AG10803 (cell line): Measurements from ENCODE around the gene BSPRY.
A peak's percentile ranks its signal among the peaks of the same experiment; 100 is the strongest.
"Not testable (repeated sequence)": the region's sequence is repeated elsewhere in the genome, so short reads cannot be mapped to it uniquely, and the experiment has no call there.

Experiments used
- DNase-seq: peaks from one replicate; pipeline ENCODE4 v3.0.0; 2010; ENCODE audit warnings: low read depth
- H3K4me3 ChIP-seq: 2 replicates; pipeline ENCODE4 v1.5.1; 2011; ENCODE audit warnings: mild to moderate bottlenecking, low read length, control low read depth
- TF ChIP-seq, protein P1 (sequence below): conservative IDR thresholded peaks from 2 replicates; pipeline ENCODE4 v1.5.1; 2011; ENCODE audit warnings: mild to moderate bottlenecking, low read length, control low read depth, inconsistent platforms

Gene BSPRY

DNA sequence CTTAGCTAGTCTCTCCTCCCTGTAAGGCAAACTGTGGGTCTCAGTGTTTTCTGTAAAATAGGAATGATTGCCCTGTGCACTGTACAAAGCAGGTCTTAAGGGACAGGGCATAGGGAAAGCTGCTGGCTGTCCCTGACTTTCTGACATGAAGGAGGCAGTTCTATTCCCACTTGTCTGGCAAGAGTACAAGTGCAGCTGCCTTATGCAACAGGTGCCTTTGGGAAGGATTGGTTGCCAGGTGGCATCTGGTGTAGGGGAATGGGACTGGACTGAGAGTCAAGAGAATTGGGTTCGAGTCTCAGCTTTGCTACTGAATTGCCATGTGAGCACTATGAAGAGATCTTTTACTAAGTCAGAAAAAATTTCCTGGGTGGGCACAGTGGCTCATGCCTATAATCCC is 10.0 kb downstream of the BSPRY start:
- no peak for DNase-seq
- no peak overlapping the region for H3K4me3 ChIP-seq
- TF ChIP-seq, protein P1, sequence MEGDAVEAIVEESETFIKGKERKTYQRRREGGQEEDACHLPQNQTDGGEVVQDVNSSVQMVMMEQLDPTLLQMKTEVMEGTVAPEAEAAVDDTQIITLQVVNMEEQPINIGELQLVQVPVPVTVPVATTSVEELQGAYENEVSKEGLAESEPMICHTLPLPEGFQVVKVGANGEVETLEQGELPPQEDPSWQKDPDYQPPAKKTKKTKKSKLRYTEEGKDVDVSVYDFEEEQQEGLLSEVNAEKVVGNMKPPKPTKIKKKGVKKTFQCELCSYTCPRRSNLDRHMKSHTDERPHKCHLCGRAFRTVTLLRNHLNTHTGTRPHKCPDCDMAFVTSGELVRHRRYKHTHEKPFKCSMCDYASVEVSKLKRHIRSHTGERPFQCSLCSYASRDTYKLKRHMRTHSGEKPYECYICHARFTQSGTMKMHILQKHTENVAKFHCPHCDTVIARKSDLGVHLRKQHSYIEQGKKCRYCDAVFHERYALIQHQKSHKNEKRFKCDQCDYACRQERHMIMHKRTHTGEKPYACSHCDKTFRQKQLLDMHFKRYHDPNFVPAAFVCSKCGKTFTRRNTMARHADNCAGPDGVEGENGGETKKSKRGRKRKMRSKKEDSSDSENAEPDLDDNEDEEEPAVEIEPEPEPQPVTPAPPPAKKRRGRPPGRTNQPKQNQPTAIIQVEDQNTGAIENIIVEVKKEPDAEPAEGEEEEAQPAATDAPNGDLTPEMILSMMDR, result no peak

- TF ChIP-seq, protein P1, result no peak
- DNase-seq, result no peak
- no peak overlapping the region for H3K4me3 ChIP-seq
Measured at GRCh38 chr9:113360242-113360842, 11.0 kb downstream of the BSPRY start.

DNA sequence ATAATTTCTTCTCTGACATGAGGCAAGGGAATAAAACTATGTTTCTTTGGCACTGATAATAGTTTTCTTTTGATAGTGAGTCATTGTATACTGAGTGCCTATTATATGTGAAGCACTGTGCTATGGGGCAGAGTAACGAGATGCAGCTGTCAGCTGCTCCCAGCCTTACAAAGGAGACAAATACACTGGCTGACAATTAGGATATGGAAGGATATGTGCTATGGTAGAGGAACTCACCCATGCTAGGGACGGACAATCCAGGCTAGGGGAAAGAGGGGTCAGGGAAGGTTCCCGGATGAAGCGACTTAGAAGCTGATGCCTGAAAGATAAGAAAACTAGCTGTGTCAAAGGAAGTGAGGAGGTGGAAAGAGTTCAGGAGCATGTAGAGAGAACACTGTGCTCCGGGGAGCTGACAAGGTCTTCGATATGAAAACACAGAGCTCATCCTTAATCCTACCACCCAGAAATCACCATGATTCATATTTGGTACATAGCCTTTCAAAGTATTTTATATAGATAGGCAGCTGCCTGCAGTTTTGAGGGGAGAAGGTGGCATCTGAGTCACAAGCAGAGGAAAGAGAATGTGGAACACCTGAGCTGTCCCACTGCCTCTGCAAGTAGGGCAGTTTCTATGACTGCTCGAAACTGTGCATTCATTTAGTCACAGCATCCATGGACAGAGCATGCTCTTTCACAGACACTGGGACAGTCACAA is 12.1 kb downstream of the BSPRY start:
- no peak overlapping the region for H3K4me3 ChIP-seq
- TF ChIP-seq, protein P1, result no peak
- DNase-seq, result peak; percentile 51

GRCh38 chr9:113363336-113363735 is 14.0 kb downstream of the BSPRY start:
- TF ChIP-seq, protein P1, result no peak
- H3K4me3 ChIP-seq, result no peak overlapping the region
- DNase-seq, result no peak

DNA sequence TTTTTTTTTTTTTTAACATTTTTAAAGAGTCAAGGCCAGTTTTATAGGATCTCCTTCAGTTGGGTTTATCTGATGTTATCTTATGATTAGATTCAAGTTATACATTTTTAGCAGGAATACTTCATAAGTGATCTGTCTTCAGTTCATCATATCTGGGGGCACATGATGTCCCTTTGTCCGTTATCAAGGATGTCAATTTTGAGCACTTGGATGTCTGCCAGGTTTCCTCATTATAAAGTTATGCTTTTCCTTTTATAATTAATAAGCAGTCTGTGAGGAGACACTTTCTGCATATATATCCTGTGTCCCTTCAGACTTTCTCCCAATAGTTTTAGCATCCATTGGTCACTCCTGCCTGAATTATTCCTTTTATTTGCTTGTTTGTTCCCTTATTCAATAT is 15.6 kb downstream of the BSPRY start:
- TF ChIP-seq, protein P1, result no peak
- no peak overlapping the region for H3K4me3 ChIP-seq
- DNase-seq, result no peak

DNA sequence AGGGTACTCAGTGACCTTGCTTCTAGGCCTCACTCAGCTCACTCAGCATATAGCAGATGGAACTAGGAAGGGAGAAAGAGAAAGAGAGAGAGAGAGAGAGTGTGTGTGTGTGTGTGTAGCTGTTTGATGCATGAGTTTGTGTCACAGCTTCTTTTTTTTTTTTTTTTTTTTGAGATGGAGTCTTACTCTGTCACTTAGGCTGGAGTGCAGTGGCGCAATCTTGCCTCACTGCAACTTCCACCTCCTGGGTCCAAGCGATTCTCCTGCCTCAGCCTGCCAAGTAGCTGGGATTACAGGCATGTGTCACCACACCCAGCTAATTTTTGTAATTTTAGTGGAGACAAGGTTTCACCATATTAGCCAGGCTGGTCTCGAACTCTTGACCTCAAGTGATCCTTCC is 16.3 kb downstream of the BSPRY start:
- not testable (repeated sequence) for H3K4me3 ChIP-seq
- peak; percentile 43 for DNase-seq

DNA sequence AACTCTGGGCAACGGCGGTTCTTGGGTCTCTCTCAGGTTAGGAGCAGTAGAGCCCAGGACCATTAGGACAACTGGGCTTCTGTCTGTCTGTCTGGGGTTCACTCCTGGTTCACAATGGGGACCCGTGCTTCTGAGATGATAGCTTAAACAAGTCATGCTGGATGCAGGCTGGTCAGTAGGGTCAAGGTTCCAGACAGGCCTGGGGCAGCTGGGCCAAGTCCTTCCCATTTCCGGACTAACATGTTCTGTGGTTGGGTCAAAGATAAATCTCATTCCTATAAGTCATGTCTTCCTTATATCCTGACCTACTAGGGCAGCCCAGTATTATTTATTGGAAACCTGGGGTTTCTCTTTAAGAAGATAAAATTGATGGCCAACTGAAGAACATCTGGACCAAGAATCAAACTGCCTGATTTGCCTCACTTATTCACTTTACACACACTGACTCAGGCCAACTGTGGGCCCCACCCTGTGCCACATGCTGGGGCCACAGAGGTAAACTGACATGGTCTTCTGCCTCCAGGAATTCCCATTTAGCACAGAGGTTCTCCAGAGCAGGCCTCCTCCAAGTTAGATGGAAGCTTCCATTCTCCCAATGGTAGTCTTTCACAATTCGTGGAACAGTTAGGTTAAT is 19.1 kb downstream of the BSPRY start:
- no peak for DNase-seq
- TF ChIP-seq, protein P1, result no peak
- H3K4me3 ChIP-seq, result no peak overlapping the region
